ENCODE data around the gene SIRT7.
"Not testable (repeated sequence)": the region's sequence is repeated elsewhere in the genome, so short reads cannot be mapped to it uniquely, and the experiment has no call there.

The SIRT7 gene

DNA sequence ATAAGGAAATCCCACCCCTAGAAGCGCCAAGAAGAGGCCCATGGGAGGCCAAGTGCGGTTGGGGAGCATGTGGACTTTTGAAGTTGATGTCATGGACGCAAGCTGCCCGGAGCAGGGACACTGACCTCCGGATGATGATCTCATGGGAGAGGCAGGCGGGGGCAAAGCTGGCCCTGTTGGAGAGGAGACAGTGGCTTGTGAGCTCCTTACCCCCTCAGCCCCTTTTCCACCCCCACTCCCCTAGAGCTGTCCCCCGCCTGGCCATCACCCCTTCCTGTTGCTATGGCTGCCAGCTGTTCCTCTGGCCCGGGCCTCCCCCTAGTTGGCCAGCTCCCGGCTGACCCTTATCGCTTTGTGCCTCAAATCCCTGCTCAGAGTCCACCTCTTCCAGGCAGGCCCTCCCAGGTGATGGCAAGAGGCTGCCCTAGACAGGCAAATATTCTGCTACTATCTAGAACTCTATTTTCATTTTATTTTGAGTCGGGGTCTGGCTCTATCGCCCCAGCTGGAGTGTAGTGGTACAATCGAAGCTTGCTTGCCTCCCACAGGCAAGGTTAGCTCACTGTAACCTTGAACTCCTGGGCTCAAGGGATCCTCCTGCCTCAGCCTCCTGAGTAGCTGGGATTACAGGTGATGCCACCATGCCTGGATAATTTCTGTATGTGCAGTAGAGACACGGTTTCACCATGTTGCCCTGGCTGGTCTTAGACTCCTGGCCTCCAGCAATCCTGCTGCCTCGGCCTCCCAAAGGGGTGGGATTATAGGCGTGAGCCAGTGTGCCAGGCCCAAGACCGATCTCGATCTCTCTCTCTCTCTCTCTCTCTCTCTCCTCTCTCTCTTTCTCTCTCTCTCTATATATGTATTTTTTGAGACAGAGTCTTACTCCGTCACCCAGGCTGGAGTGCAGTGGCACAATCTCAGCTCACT is 36.4 kb upstream of the SIRT7 start:
- no peak for DNase-seq

GRCh38 chr17:81953443-81953842 is 35.5 kb upstream of the SIRT7 start:
- not testable (repeated sequence) for DNase-seq

DNA sequence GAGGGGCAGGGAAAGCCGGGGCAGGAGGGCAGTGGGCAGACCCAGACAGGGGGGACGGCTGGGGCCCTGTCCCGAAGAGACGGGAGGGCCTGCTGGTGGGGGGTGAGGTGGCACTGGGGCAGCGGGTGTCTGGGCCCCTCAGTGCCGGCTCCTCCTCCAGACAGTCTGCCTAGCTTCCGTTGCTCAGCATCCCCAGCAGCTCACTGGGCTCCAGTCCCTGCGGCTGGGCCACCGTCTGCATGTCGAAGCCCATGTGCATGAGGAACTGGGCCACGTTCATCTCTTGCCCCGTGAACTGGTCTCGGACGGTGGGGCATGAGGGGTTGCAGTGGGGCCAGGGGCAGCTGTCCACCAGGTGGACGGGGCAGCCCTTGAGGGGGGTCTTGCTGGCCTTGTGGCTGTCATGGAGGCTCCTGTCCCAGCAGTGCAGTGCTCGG is 34.8 kb upstream of the SIRT7 start:
- no peak for DNase-seq

GRCh38 chr17:81951785-81952684 is 34.1 kb upstream of the SIRT7 start:
- DNase-seq: no peak

DNA sequence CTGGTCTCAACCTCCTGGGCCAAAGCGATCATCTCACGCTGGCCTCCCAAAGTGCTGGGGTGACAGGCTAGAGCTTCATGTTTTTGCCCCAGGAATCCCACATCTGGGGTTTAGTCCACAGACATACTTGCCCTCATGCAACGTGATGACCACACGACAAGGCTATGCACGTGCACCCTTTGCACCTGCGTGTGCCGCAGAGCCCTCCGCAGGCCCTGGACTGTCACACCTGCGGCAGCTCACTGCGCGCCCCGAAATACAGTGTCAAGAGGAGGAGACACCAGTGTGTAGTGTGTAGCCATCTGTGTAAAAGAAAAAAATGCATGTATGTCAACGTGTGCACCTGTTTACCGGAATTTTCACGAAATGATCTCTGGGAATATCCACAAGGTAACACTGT is 32.5 kb upstream of the SIRT7 start:
- no peak for DNase-seq

GRCh38 chr17:81948635-81949378 is 30.8 kb upstream of the SIRT7 start:
- no peak for DNase-seq

GRCh38 chr17:81947189-81947588 is 29.2 kb upstream of the SIRT7 start, which contains the start of gene MYADML2:
Gene MYADML2, minus strand, starts transcription at chr17:81947233. Its CDS starts 5,492 bp downstream, at chr17:81941741.
- DNase-seq: no peak

DNA sequence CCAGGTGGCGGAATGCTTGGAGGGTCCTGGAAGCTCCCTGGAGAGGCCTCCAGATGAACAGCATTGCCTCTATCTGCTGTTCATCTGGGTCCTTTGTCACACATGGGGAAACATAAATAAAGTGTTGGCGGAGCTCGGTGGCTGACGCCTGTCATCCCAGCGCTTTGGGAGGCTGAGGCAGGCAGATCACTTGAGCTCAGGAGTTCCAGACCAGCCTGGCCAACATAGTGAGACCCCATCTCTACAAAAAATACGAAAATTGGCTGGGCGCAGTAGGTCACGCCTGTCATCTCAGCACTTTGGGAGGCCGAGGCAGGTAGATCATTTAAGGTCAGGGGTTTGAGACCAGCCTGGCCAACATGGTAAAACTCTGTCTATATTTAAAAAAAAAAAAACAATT is 26.9 kb upstream of the SIRT7 start:
- DNase-seq: no peak

DNA sequence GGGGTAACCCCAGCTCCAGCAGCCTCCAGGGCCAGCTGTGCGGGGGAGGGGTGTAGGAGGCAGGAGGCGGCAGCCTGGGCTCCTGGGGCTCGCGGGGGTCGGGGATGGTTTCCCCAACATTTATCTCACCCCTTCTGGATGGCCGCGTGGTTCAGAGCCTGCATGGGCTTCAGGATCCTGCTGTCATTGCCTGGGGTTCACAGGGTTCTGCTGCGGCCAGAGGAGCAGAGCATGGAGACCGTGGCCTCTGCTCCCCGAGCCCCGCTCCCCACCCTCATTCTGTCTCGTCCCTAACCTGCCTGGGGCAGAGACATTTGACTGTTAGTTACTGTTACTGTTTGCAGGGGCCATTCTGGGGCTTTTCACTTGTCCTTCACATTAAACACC is 24.2 kb upstream of the SIRT7 start:
- DNase-seq: no peak

- peak; percentile 46 for DNase-seq
Observed at GRCh38 chr17:81941484-81942166, 23.6 kb upstream of the SIRT7 start.

GRCh38 chr17:81940538-81941483 is 22.8 kb upstream of the SIRT7 start:
- no peak for DNase-seq

DNA sequence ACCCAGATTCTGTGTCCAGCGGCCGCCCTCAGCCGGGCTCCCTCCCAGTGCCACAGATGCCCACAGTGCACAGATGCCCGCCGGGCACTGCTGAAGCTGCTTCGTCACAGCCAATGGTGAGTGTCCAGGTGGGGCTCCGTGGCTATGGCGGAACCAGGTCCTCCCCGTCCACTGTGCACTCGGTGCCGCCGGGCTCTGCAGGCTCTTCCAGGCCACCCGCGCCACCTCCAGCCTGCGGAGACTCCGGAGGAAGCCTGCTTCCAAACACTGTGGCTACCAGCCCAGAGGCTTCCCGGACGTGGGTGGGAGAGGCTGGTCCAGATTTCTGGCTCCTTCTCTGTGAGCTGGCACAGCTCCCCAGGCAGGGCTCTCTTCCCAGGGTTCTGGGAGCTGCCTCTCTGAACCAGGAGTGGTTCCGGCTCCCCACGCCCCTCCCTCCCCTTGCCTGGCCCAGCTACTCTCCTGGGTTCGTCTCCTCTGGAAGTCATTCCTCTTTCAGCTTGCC is 22.0 kb upstream of the SIRT7 start:
- no peak for DNase-seq

DNA sequence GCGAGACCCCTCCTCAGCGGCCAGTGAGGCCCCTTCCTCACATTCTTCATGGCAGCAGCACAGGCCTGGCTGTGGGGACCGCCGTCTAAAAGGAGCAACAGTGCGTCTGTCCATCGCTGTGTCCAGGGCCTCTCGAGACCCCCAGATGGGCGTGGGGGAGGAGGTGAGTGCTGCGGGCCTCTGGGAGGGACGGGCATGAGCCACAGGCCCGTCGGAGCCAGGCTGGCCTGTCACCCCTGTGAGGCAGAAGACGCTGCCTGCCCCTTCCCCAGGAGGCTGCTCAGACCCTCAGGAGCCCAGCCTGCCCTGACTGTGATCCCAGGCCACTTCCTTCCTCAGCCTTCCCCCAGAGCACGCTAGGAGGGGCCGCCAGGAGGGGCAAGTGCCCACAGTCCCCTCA is 21.2 kb upstream of the SIRT7 start:
- no peak for DNase-seq

- DNase-seq: no peak
Observed at GRCh38 chr17:81935709-81936084, 17.7 kb upstream of the SIRT7 start.

DNA sequence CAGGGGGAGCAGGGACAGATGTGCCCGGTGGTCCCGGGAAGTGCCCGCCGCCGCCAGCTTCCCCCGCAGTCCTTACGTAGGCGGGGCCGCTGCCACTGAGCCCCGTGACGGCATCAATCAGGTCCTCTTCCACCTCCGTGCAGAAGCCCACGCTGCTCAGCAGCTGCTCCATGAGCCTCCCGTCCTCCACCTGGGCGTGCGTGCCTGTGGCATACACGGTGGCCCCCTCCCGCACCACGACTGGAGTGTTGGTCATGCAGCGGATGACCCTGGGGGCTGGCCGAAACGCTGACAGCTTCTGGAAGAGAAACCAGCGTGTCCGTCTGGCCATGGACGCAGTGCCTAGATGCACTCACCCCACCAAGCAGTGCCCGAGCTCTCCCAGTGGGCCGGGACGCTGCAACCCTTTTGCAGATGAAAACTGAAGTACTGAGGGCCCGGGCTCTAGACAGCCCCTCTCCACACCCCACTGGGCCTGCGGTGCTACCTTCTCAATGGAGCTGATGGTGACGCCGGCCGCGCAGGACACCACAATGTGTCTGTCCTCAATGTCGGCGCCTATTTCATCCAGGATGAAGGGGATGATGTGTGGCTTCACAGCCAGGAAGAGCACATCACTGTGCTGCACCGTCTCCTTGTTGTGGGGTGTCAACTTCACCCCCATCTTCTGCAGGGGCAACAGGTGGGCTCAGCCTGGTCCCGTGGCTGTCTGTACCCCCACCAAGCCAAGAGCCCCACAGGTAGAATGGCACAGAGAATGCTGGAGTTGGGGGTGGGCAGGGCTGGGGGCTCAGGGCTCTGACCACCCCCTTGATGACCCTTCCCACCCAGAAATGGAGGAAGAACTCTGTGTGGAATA is 17.1 kb upstream of the SIRT7 start:
- no peak for DNase-seq

DNA sequence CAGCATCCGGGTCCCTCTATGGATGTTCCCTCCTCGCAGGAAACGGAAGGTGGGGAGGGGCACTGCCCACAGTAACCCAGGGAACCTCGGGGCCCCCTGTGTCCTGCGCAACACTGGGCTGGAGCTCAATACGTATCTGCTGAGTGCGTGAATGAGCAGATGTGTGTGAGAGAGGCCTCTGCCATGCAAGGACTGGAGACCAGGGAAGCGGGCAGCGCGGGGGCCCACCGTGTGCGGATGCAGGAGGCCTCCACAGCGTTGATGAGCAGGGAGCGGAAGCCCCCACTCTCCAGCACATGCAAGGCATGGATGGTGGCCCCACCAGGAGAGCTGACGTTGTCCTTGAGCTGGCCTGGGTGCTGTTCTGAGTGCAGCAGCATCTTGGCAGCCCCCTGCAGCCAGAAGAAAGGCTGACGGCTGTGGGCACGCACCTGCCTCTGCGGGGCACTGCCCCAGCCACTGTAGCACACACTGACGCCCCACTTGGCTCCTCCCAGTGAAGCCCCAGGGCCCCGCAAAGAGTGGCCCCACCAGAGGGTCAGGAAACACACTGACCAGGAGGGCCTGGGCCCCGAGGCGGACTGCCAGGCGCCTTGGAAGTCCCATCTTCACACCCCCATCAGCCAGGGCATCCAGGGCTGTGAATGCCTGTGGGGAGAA is 16.3 kb upstream of the SIRT7 start:
- DNase-seq: no peak

DNA sequence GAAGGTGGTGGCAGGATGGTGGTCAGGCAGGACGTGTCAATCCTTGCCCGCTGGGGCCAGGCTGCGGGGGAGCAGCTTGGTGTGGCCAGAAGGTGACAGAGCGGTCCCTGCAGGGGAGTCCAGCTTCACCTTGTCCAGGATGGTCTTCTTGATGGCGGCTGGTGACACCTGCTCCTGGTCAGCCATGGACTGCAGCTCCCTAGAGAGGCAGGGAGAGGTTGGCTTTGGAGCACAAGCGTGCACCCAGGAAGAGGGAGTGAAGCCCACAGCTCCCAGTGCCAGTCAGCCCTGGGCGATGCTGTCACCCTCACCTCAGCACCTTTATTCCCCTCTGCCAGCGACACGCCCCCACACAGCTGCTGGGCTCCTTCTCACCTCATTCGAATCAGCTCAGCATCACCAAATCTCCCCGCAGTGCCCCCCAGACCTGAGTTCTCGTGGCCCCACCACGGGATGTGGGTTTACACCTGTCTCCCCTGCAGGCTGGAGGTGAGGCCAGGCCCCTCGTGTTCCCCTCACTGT is 15.3 kb upstream of the SIRT7 start:
- no peak for DNase-seq

- DNase-seq: no peak
Observed at GRCh38 chr17:81932333-81932983, 14.5 kb upstream of the SIRT7 start.

All from NCI-H524 treated with DMSO at 0.1 percent for 48 hours (cell line).